GM19452 (cell line): Measurements from ENCODE around the gene TSN.

Source experiments
- ATAC-seq: cut with Tn5 transposase; IDR thresholded peaks from one replicate; pipeline ENCODE4 v1.9.1; 2021; ENCODE audit not compliant: unreplicated experiment

The TSN gene

DNA sequence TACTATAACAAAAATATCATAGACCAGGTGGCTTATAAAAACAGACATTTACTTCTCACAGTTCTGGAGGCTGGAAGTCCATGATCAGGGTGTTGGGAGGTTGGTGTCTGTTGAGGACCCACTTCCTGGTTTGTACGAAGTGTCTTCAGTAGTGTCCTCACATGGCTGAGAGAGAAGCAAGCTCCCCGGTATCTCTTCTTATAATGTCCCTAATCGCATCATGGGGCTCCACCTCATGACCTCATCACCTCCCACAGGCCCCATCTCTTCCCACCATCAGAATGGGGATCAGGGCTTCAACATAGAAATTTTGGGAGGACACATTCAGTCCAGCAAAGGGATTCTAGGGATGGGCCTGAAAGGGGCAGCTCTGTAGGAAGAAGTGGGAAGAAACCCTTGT is 14.0 kb upstream of the TSN start:
- ATAC-seq, result no peak

DNA sequence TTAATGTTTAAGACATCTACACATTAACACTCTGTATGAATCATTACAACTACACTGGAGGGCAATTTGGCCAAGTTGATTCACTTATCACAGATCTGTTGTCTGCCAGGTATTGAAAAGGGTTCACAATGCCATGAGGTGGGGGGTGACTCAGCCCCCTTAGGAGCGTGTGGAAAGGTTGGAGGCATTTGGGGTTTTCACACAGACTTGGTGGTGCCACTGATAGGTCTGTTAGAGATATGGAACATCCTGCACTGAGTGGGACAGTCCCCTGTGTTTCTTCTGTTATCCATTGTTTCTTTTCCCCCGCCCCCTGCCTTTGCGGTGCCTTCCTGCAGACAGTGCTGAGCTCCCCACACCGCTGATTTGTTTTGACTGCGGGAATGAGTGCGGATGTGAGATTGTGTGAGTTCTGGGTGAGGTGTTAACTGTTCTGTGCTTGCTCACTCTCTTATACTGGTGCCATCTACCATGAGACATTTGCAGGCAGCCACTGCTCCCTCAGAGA is 9.3 kb upstream of the TSN start:
- ATAC-seq, result no peak

DNA sequence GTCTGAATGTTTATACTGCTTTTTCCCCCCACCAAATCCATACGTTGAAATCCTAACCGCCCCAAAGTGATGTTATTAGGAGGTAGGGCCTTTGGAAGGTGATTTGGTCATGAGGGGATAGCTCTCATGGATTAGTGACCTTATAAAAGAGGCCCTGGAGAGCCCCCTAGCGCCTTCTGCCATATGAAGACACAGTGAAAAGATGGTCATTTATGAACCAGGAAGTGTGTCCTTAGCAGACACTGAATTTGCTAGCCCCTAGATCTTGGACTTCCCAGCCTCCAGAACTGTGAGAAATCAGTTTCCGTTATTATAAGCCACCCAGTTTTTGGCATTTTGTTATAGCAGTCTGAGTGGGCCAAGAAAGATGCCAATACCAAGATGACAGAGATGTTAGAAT is 7.2 kb upstream of the TSN start:
- ATAC-seq, result no peak

DNA sequence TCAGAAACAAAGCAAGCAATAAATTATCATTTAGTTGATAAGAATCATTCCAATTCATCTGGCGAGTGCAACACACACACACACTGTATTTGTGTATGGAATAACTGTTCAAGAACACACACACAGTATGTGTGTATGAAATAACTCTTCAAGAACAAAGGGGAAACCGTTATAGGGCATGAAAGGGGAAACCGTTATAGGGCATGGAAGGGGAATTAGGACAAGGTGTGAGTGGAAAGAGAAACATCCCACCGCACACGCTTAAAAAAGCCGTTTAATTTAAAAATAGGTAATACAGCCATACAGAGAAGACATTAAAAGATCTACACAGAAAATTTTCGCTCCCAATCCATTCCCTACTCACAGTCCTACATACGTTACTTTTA is 607 bp upstream of the TSN start:
- ATAC-seq, result peak; percentile 1

DNA sequence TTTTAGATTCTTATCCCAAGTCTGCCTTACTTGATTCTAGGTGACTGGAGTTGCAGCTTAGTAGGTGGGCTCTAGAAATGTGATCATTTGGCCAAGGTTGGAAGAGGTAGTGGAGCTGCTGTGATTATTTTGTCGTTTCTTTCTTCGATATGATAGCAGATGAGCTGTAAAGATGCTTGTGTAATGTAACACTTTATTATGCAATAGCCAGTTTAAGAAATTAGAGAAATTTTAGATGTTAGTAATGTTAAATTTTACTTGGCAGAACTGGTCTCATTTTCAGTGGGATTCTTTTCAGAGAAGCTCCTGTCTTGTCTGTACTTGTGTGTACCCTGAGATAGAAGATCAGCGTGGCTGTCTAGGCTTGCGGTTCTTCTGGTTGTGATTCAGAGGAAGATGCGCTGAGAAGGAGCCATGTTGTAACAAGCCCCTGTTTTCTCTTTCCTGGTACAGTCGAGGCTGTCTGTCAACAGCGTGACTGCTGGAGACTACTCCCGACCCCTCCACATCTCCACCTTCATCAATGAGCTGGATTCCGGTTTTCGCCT is 9.3 kb downstream of the TSN start:
- ATAC-seq, result no peak

DNA sequence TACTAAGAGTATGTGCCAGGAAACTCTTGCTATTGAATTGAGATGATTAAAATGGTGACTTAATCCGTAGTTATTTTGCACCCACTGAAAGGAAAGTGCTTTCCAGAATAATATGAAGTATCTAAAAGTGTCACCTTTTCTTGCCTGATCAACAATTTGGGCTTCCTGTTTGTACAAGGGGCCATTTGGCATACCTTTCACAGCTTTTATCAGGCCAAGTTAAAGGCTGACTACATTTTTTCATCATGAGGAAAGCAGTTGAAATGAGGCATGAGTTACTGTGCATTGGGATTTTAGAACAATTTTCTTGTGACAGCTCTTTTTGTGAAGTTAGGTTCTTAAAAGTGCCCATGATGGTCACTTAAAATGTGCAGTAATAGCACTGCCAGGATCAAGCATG is 11.2 kb downstream of the TSN start:
- ATAC-seq, result no peak

DNA sequence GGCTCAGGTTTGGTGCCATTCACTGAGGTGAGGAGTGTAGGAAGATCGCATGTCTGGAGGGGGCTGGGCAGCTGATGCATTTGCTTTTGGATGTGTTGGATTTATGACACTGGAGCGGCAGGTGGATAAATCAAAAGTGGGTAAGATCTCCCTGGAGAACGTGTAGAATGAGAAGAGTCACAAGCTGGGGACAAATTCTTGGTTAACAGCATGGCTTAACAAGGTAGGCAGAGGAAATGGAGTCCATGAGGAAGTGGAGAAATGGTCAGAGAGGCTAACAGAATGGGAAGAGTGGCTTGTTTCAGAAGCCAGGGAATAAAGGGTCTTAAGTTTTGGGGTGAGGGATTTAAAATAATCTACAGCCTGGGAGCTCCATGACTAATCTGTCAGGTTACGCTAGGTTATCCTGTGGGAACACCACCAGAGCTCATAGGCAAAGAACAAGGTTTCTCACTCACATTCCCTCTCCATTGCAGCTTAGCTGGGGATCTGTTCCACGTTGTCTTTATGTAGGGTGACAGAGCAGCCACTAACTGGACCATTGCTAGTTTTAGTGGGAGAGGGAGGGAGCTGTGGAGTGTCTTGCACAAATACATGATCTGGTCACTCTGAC is 12.8 kb downstream of the TSN start:
- no peak for ATAC-seq

DNA sequence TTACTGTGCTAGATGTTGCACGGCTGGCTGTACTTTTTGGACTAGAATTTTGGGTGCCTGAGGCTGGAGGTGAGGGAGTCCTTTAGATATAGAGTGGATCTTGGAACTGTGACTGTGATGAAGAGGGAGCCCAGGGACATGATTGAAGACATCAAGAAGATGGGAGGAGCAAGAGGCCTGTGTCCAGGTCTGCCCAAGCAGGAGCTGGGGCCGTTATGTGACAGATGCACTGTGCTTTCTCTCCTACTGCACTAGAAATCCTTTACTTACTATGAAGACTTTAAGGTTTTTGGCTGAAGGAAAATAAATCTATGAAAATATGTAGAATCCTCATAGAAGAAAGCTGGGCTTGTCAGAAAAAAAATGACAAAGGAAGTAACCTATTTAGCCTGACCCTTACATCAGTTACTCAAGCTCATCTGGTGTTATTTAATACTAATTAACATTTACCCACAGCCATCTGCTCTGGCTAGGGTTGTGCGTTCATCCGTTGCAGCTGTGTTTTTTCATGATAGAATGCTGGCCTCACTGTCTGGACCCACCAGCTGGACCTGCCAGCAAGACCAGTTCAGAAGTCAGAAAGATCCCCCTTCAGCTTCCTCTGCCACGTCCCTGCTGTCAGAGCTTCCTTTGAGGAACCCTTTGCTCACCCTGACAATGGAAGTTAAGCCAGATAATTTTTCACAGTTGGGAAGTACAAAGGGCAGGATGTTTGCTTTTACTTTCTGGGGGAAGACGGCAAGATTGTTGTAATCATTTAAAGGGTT is 16.7 kb downstream of the TSN start:
- ATAC-seq, result no peak

DNA sequence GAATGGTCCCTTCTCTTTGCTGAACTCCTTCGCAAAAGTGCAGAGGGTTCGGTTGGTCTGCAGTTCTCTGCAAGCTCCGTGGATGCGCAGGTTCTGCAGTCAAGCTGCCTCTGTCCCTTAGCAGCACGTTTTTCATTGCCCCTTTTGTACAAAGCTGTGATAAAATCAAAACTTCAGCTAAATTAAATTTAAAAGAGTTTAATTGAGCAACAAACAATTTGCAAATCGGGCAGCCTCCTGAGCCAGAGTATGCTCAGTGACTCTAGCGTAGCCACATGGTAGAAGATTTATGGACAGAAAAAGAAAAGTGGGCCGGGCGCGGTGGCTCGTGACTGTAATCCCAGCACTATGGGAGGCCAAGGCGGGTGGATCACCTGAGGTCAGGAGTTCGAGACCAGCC is 18.8 kb downstream of the TSN start:
- ATAC-seq, result no peak

DNA sequence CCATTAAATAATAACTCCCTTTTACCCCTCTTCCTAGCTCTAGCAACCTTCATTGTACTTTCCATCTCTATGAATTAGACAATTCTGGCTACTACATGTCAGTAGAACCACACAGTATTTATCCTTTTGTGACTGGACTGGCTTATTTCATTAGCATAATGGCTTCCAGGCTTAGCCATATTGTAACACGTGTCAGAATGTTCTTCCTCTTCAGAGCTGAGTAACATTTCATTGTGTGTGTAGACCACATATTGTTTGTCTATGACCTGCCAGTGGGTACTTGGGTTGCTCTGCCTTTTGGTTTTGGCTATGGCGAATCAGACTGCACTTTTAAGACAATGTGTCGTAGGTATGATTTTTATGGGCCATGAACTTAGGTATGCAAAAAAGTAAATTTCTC is 20.9 kb downstream of the TSN start:
- ATAC-seq, result no peak

DNA sequence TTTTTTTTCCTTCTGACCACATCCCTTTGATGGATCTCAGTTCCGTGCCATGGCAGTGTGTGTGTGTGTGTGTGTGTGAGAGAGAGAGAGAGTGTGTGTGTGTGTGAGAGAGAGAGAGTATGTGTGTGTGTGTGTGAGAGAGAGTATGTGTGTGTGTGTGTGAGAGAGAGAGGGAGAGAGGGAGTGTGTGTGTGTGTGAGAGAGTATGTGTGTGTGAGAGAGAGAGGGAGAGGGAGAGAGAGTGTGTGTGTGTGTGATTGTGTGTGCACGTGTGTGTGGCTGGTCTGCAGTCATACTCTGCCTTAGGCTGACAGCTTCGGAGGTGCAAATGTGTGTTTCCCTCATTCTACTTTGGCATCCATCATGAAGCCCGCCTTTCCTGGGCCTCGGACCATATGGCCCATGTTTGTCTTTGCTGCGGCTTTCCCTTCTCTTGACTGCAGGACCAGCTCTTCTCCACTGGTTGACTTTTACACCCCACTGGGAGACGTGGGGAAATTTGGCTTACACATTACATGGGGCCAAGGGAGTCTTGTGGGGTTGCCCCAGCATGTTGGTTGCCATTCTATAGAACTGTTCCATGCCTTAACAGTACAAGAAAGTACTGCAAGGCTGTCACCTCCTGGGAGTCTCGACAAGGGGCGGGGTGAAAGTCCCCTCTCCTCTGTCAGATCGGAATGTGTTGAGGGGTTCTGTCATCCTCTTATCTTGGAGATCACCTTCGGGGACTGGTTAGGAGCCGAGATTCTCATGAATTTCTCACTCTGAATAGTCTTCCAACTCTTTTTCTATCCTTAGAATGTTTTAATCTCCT is 21.6 kb downstream of the TSN start:
- ATAC-seq, result no peak

DNA sequence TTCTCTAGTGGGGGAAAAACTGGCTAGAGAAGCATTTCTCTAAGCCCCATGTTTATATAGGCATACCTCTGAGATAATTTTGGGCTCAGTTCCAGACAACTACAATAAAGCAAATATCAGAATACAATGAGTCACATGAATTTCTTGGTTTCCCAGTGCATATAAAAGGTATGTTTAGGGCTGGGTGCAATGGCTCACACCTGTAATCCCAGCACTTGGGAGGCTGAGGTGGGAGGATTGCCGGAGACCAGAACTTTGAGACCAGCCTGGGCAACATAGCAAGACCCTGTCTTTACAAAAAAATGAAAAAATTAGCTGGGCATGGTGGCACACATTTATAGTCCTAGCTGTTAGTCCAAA is 22.2 kb downstream of the TSN start:
- ATAC-seq, result no peak

DNA sequence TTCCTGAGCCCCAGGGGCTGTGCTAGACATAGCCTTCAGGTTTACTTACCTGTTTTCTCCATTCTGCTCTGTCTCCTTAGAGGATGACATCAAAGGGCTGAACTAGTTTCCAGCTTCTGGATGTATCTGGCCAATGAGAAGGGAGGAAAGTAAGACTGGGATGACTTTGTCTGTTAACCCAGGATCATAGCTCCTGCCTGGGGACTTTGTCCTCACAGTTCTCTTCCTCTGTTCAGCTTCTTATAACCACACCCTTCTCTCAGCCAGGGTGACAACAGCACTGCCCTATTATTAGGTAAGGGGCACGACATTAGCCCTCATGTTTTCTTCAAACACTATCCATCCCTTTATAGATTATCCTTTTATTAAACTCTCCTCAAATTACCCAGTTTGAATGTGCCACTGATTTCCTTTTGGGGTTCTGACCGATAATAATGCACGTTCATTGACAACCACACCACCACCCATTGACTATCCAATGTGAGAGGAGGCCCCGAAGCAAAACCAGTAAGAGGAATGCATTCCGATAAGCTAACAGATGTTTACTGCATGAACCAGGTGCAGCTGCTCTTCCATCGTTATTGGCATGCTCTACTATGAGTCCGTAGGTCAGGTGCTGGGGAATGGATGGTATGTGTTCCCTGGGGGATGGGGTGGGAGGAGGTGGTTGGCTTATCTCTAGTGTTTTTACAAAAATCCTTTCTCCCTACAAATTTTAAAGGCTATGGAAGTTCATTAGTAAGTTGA is 23.5 kb downstream of the TSN start:
- ATAC-seq, result no peak

DNA sequence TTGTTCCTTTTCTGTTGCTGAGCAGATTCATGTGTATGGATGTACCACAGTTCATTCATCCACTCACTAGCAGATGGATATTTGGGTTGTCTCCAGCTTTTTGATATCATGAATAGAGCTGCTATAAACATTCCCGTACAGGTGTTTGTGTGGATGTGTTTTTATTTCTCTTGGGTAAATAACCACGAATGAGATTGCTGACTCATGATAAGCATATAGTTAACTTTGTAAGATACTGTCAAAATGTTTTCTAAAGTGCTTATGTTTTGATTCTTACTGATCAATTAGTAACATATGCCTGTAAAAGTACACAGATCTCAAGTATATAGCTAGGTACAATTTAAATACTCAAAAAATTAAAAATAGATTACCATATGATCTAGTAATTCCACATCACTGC is 27.7 kb downstream of the TSN start:
- no peak for ATAC-seq

DNA sequence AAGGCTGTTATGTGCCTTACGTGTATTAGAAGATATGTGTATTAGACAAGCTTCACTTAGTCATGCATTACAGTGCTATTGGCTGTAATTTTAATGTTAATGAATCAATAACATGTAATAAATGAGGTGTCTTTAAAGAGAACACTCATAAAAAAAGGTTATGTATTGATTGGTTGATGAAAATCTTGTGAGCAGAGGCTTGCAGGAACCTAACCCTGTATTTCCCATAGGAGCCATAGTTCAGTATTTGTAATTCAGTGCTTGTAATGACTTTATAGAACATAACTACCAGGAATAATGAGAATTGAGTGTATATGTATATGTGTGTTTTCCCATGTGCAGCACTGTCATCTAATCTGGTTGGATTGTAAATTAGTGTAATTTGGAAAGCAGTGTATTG is 33.2 kb downstream of the TSN start:
- no peak for ATAC-seq

DNA sequence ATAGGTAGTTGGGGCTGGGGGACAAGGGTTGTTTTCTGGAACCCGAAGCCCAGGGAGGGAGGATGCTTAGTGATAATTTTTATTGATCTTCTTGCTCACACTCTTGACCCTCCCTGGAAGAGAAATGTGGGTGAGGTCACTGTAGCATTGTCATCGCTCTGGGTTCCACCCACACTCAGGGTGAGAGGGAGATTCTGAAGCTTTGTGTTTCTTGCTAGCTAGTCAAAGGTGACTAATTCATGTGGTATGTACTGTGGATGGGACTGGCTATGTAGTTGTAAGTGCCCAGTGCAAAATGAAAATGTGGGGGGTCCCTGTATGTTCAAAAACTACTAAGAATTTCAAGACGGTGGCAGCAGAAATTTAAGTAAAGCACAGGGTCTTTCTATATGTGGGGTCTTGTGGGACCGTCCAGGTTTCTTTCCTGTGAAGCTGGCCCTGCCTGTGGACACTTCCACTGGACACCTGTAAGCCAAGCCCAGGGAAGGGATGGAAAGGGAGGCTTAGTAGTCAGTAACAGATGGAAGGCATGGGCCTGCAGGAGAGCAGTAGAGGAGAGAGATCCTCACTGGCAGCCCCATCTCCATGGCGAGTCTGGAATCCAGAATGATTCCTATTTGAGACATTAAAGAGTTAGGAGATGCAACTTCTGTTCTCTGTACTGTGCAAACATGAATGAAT is 35.0 kb downstream of the TSN start:
- no peak for ATAC-seq

DNA sequence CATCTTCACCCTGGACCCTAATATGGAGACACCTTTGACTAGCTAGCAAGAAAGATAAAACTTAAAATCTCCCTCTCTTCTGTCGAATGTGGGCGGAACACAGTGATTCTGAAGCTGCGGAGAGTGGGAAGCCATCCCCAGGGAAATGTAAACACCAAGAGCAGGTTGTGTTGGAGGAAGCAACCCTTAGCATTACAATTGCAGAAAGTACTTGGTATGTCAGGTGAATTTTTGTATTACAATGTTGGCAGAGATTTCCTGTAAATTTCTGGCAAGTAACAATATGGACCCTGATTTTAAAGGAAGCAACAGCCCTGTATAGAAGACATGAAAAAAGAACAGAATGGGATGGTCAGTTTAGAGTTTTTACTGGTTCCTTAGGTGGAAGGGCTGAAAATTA is 35.8 kb downstream of the TSN start:
- no peak for ATAC-seq

DNA sequence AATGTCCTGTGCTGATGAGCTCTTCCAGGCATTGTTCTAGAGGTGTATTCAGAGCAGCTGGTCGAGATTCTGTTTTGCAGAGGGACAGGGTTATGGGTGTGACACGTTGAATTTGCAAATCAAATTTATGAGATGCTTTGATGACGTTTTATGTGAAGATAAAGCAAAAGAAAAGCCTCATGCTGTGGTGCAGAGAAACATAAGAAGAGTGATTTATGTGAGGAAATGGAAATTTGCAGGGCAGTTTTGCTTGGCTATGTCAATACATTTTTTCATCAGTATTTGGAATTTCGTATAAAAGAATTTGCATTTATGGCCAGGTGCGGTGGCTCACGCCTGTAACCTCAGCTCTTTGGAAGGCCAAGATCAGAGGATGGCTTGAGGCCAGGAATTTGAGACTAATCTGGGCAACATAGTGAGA is 36.4 kb downstream of the TSN start:
- ATAC-seq, result no peak

DNA sequence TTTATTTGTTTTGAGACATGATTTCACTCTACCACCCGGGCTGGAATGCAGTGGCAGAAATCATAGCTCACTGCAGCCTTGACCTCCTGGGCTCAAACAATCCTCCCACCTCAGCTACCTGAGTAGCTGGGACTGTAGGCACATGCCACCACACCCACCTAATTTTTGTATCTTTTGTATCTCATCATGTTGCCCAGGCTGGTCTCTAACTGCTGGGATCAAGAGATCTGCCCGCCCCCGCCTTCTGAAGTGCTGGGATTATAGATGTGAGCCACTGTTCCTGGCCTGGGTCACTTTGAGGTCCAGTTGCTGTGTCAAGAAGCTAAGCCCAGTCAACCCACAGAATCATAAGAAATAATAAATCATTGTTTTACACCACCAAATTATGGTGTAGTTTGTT is 38.4 kb downstream of the TSN start:
- ATAC-seq, result no peak

DNA sequence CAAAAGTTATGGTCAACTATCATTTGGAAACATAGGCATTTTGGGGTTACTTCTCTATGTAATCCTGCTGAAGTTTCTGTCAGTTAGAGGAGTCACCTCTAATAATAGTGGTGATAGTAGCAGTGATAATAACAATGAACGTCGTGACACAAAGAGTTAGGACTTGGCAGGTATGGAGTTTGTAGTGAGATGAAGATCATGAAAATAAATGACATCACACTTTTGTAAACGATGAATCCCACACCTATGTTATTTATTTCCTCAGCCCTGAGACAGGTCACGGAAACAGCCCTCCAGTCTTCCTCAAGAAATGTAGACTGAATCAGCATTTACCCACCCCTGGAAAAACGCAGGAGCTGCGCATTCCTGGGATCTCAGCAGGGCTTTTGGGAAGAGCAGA is 38.8 kb downstream of the TSN start:
- no peak for ATAC-seq

DNA sequence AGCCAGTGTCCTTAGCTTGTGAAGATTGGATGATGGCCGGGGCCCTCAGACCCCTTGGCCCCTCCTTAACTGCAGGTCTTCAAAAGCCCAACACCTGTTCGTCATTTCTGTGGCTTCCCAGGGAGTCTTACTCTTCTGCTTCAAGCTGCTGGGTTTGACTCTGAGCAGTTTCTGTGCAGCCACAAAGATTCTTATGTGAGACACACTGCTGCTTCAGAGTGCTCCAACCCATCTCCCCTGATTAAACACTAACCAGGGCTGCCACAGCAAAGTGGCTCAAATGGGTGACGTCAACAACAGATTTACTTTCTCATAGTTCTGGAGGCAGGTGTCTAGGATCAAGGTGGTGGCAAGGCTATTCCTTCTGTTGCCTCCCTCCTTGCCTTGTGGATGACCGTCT is 40.8 kb downstream of the TSN start:
- peak; percentile 84 for ATAC-seq
